Measurements from ENCODE around the gene VPS37C.

Gene VPS37C

DNA sequence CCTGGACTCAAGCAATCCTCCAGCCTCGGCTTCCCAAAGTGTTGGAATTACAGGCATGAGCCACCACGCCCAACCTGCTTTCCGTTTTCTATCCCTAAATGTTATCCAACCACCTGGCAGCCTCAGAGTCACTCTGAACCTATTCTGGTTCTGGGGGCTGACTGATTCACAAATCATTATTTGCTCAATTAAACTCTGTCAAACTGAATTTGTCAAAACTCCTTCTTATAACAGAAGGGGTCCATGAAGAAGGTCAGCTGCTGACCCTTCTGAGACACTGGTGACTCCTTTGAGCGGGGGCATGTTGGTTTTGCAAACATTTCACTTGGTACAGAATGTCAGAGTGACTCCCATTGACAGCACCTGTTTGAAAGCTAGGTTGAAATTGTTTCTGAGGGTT is 1.8 kb upstream of the VPS37C start:
- H3K27me3 ChIP-seq (ENCODE audit: insufficient read depth, low read length), result no peaks in the 10 kb centered on the region
- H3K4me3 ChIP-seq (ENCODE audit: low read length), result no peak overlapping the region
- H3K4me1 ChIP-seq (ENCODE audit: insufficient read depth, low read length), result peaks cover 10% of the 10 kb centered on the region; the same call in 1 of the 2 replicates
- H3K36me3 ChIP-seq (ENCODE audit: insufficient read depth, low read depth, low read length), result no peaks in the 10 kb centered on the region
- no peak overlapping the region for H3K9ac ChIP-seq (ENCODE audit: low read depth, low read length)
- H3K9me3 ChIP-seq (ENCODE audit: insufficient read depth, low read depth, low read length), result no peaks in the 10 kb centered on the region
- H3K27ac ChIP-seq (ENCODE audit: low read length), result no peak overlapping the region

DNA sequence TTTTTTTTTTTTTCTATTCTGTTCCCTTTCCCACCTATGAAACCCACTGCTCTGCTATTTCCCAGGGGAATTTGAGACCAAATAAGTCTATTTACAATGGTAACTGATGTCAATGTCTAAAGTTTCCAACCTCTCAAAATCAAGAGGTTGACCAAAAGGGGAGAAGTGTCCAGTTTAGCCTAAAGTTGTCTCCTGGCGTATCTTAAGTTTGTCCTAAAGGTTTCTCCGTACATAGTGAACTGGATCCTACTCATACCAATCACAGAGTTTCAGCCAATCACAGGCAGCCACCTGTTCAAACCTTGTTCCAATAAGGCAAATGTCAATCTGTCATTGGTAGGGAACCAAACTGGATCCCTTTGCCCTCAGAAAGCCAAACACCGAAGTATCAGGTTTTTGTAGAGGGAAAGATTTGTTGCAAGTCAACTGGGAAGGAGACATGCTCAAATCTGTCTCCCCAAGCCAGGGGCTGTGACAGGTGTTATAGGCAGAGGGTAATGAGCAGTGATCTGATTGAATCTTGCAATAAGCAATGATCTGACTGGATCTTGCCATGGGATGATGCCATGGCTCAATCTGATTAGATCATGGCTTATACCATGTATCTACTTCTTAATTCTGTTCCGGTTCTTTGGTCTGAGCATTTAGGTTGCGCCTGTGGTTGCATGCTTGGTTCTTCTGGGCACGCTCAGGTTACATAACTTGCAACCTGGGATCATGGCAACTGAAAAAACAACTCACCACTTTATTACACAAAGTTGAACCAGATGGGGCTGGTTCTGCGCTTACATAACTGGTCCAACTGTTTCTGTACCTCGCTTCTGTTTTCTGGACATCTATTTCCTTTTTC is 1.1 kb upstream of the VPS37C start:
- no peaks in the 10 kb centered on the region for H3K9me3 ChIP-seq (ENCODE audit: insufficient read depth, low read depth, low read length)
- H3K4me1 ChIP-seq (ENCODE audit: insufficient read depth, low read length), result peaks cover 10% of the 10 kb centered on the region; the same call in 1 of the 2 replicates
- H3K4me3 ChIP-seq (ENCODE audit: low read length), result peak overlapping the region; percentile 84
- no peaks in the 10 kb centered on the region for H3K27me3 ChIP-seq (ENCODE audit: insufficient read depth, low read length)
- peak overlapping the region; percentile 41 for H3K27ac ChIP-seq (ENCODE audit: low read length)
- H3K9ac ChIP-seq (ENCODE audit: low read depth, low read length), result peak overlapping the region; percentile 89; the same call in 1 of the 2 replicates
- H3K36me3 ChIP-seq (ENCODE audit: insufficient read depth, low read depth, low read length), result no peaks in the 10 kb centered on the region

DNA sequence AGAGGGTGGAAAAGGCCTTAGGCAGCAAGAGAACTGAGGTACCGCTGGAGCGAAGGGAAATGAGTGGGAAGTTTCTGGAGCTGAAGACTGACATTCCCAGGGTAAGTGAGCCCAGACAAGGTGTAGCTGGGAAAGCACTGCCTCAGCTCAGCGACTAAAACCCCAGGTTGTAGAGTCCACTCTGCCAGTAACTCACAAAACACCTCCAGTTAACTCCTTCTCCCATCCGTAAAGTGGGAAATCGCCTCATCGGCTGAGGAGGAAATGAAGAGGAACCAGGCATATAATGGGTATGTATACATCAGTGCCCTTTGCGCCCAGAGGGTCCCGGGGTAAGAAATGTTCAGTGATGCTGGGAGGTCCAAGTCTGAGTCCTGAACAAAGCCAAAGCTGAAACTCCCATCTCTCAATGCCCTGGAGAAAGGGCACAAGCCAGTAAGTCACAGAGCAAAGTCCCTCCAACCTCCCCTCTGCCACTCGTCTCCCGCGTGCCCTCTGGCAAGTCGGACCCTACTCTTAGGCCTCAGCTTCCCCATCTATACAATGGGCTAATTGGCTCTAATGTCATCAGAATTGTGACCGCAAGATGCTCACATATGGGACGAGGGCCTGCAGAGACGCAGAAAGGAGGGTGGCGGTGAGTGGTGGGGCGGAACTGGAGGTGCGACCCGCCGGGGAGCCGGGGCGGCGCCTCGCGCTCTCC is 588 bp downstream of the VPS37C start:
- no peaks in the 10 kb centered on the region for H3K36me3 ChIP-seq (ENCODE audit: insufficient read depth, low read depth, low read length)
- H3K27ac ChIP-seq (ENCODE audit: low read length), result no peak overlapping the region
- H3K4me1 ChIP-seq (ENCODE audit: insufficient read depth, low read length), result peaks cover 10% of the 10 kb centered on the region; the same call in 1 of the 2 replicates
- H3K9me3 ChIP-seq (ENCODE audit: insufficient read depth, low read depth, low read length), result no peaks in the 10 kb centered on the region; the same call in 1 of the 2 replicates
- H3K27me3 ChIP-seq (ENCODE audit: insufficient read depth, low read length), result no peaks in the 10 kb centered on the region
- H3K9ac ChIP-seq (ENCODE audit: low read depth, low read length), result peak overlapping the region; percentile 63; the same call in 1 of the 2 replicates
- peak overlapping the region; percentile 84 for H3K4me3 ChIP-seq (ENCODE audit: low read length)

GRCh38 chr11:61158691-61159381 is 2.4 kb downstream of the VPS37C start:
- no peaks in the 10 kb centered on the region for H3K36me3 ChIP-seq (ENCODE audit: insufficient read depth, low read depth, low read length)
- no peaks in the 10 kb centered on the region for H3K27me3 ChIP-seq (ENCODE audit: insufficient read depth, low read length)
- no peak overlapping the region for H3K4me3 ChIP-seq (ENCODE audit: low read length)
- peaks cover 10% of the 10 kb centered on the region; the same call in 1 of the 2 replicates for H3K4me1 ChIP-seq (ENCODE audit: insufficient read depth, low read length)
- H3K9me3 ChIP-seq (ENCODE audit: insufficient read depth, low read depth, low read length), result no peaks in the 10 kb centered on the region; the same call in 1 of the 2 replicates
- H3K27ac ChIP-seq (ENCODE audit: low read length), result no peak overlapping the region
- H3K9ac ChIP-seq (ENCODE audit: low read depth, low read length), result no peak overlapping the region

- Histone ChIP-seq H3K4me1 (ENCODE audit: insufficient read depth, low read length) (peaks cover 10% of the 10 kb centered on the region; the same call in 1 of the 2 replicates), H3K4me3 (ENCODE audit: low read length) (no peak overlapping the region), H3K27ac (ENCODE audit: low read length) (no peak overlapping the region), H3K9ac (ENCODE audit: low read depth, low read length) (no peak overlapping the region), H3K9me3 (ENCODE audit: insufficient read depth, low read depth, low read length) (no peaks in the 10 kb centered on the region; the same call in 1 of the 2 replicates), H3K36me3 (ENCODE audit: insufficient read depth, low read depth, low read length) (no peaks in the 10 kb centered on the region), H3K27me3 (ENCODE audit: insufficient read depth, low read length) (no peaks in the 10 kb centered on the region)
Observed at GRCh38 chr11:61157743-61158142, 3.5 kb downstream of the VPS37C start.

- Histone ChIP-seq H3K4me1 (ENCODE audit: insufficient read depth, low read length) (peaks cover 20% of the 10 kb centered on the region), H3K9ac (ENCODE audit: low read depth, low read length) (no peak overlapping the region), H3K9me3 (ENCODE audit: insufficient read depth, low read depth, low read length) (no peaks in the 10 kb centered on the region; the same call in 1 of the 2 replicates), H3K36me3 (ENCODE audit: insufficient read depth, low read depth, low read length) (no peaks in the 10 kb centered on the region), H3K4me3 (ENCODE audit: low read length) (no peak overlapping the region), H3K27ac (ENCODE audit: low read length) (no peak overlapping the region), H3K27me3 (ENCODE audit: insufficient read depth, low read length) (no peaks in the 10 kb centered on the region)
Observed at GRCh38 chr11:61155741-61156140, 5.5 kb downstream of the VPS37C start.

DNA sequence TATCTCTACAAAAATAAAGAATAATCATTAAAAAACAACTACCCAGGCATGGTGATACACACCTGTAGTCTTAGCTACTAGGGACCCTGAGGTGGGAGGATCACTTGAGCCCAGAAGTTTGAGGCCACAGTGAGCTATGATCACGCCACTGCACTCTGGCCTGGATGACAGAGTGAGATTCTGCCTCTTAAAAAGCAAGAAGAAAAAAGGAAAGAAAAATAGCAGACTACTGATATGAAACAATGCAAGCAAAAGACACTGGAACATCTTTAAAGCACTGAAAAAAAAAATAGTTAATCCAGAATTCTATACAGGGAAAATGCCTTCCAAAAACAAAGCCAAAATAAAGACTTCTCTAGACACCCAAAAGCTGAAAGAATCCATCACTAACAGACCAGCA is 5.9 kb downstream of the VPS37C start:
- Histone ChIP-seq H3K27me3 (ENCODE audit: insufficient read depth, low read length) (no peaks in the 10 kb centered on the region), H3K9me3 (ENCODE audit: insufficient read depth, low read depth, low read length) (no peaks in the 10 kb centered on the region; the same call in 1 of the 2 replicates), H3K4me3 (ENCODE audit: low read length) (no peak overlapping the region), H3K36me3 (ENCODE audit: insufficient read depth, low read depth, low read length) (no peaks in the 10 kb centered on the region), H3K4me1 (ENCODE audit: insufficient read depth, low read length) (peaks cover 24% of the 10 kb centered on the region), H3K9ac (ENCODE audit: low read depth, low read length) (no peak overlapping the region), H3K27ac (ENCODE audit: low read length) (no peak overlapping the region)

GRCh38 chr11:61154528-61154927 is 6.7 kb downstream of the VPS37C start:
- H3K27me3 ChIP-seq (ENCODE audit: insufficient read depth, low read length), result no peaks in the 10 kb centered on the region
- H3K9ac ChIP-seq (ENCODE audit: low read depth, low read length), result no peak overlapping the region
- no peak overlapping the region for H3K27ac ChIP-seq (ENCODE audit: low read length)
- no peaks in the 10 kb centered on the region; the same call in 1 of the 2 replicates for H3K9me3 ChIP-seq (ENCODE audit: insufficient read depth, low read depth, low read length)
- peaks cover 32% of the 10 kb centered on the region for H3K4me1 ChIP-seq (ENCODE audit: insufficient read depth, low read length)
- H3K4me3 ChIP-seq (ENCODE audit: low read length), result no peak overlapping the region
- no peaks in the 10 kb centered on the region for H3K36me3 ChIP-seq (ENCODE audit: insufficient read depth, low read depth, low read length)

DNA sequence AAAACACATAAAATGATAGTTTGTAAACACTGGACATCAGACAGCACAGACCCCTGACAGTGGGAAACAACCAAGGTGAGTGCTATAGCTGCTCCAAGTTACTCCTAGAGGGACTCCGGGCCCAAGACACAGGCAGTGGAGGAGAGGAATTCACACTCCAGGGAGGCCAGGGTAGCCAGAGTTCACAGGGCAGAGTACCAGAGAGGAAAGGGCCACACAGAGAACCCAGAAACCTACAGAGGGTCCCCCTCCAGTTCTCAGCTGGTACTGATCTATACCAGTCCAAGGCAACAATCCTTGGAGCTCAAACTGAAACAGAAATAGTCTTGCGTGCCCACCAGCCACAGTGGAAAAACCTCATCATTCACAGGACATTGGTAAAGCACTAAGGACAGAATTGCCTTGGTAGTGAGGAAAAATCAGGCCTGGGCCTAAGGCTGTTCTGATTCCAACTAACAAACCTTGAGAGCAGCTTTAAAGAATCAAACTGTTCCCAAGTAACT is 7.6 kb downstream of the VPS37C start:
- no peak overlapping the region for H3K27ac ChIP-seq (ENCODE audit: low read length)
- no peak overlapping the region for H3K9ac ChIP-seq (ENCODE audit: low read depth, low read length)

DNA sequence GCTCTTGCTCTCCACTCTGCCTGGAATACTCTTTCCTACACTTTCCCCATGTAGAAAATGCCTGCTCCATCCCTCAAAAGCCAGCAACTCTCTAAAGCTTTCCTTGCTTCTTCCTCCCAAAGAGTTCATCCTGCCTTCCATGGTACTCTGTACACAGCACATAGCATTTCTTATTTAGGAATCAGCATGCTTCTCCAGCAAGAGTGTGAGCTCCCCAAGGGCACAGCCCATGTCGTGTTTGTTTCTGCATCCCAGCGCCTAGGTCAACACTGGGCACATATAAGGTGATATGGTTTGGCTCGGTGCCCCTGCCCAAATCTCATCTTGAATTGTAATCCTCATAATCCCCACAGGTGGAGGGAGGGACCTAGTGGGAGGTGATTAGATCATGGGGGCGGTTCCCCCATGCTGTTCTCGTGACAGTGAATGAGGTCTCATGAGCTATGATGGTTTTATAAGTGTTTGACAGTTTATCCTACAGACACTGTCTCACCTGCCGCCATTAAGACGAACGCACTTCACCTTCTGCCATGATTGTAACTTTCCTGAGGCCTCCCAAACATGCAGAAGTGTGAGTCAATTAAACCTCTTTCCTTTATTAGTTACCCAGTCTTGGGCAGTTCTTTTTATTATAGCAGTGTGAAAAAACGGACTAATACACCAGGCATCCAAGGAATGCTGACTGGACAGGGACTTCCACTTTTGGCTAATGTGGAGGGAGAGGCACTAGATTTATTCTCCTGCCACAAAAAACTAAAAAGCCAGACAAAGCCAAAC is 8.2 kb downstream of the VPS37C start:
- H3K9me3 ChIP-seq (ENCODE audit: insufficient read depth, low read depth, low read length), result no peaks in the 10 kb centered on the region; the same call in 1 of the 2 replicates
- no peaks in the 10 kb centered on the region for H3K36me3 ChIP-seq (ENCODE audit: insufficient read depth, low read depth, low read length)
- H3K27ac ChIP-seq (ENCODE audit: low read length), result no peak overlapping the region
- H3K4me3 ChIP-seq (ENCODE audit: low read length), result no peak overlapping the region
- no peak overlapping the region for H3K9ac ChIP-seq (ENCODE audit: low read depth, low read length)
- H3K27me3 ChIP-seq (ENCODE audit: insufficient read depth, low read length), result no peaks in the 10 kb centered on the region
- peaks cover 33% of the 10 kb centered on the region for H3K4me1 ChIP-seq (ENCODE audit: insufficient read depth, low read length)

More for the DNA sequence above, 7.6 kb downstream of the VPS37C start:
- H3K9me3 ChIP-seq (ENCODE audit: insufficient read depth, low read depth, low read length), result no peaks in the 10 kb centered on the region; the same call in 1 of the 2 replicates
- H3K4me3 ChIP-seq (ENCODE audit: low read length), result no peak overlapping the region
- no peaks in the 10 kb centered on the region for H3K27me3 ChIP-seq (ENCODE audit: insufficient read depth, low read length)
- H3K36me3 ChIP-seq (ENCODE audit: insufficient read depth, low read depth, low read length), result no peaks in the 10 kb centered on the region
- peaks cover 30% of the 10 kb centered on the region for H3K4me1 ChIP-seq (ENCODE audit: insufficient read depth, low read length)
